ENCODE data around the gene FNDC1. TPM values are rescaled to one million over a fixed set of nuclear protein-coding genes. Genes with fewer than 3 reads are reported as not detected.

The FNDC1 gene
- total RNA-seq, 1 experiment from 2014 or later: not detected

- Histone ChIP-seq H3K79me2 (ENCODE audit: low read length) (no peaks in the 10 kb centered on the region), H3K27ac (ENCODE audit: low read length) (no peak overlapping the region), H4K20me1 (ENCODE audit: low read length) (no peaks in the 10 kb centered on the region), H3K4me3 (ENCODE audit: low read length) (no peak overlapping the region), H3K27me3 (ENCODE audit: low read length) (peaks cover 55% of the 10 kb centered on the region), H3K9ac (ENCODE audit: low read length) (no peak overlapping the region), H3K4me1 (ENCODE audit: insufficient read depth, low read length) (no peaks in the 10 kb centered on the region), H3K4me2 (ENCODE audit: low read length) (no peak overlapping the region), H2AFZ (ENCODE audit: low read length) (no peak overlapping the region), H3F3A (ENCODE audit: low read length, unreplicated experiment) (no peaks in the 10 kb centered on the region), H3K9me2 (replicated peaks; ENCODE audit: low read length) (no peaks in the 10 kb centered on the region), H3K36me3 (ENCODE audit: low read depth, low read length) (no peaks in the 10 kb centered on the region), H3K9me3 (ENCODE audit: low read length) (no peaks in the 10 kb centered on the region)
- TF ChIP-seq EZH2 (IDR thresholded peaks at IDR 0.05; ENCODE audit: low read length, unreplicated experiment): no peak
- no peak for TF ChIP-seq CTCF (conservative IDR thresholded peaks at IDR 0.05; ENCODE audit: low read depth, low read length)
- no peak for TF ChIP-seq EZH2phosphoT487 (IDR thresholded peaks at IDR 0.05; ENCODE audit: borderline replicate concordance, low read length)
- no peak for ATAC-seq
- CTCF ChIA-PET: no interaction called here
- DNase-seq: no peak
- intact Hi-C loops (cut with micrococcal nuclease): no loop called here
- POLR2A ChIA-PET (ENCODE audit: unreplicated experiment): no interaction called here
- BruUV-seq (replicated peaks): no TSS peak
Measured at GRCh38 chr6:159196430-159196975, 27.3 kb downstream of the FNDC1 start.

GRCh38 chr6:159197251-159197650 lies 28.1 kb downstream of the FNDC1 start:
- TF ChIP-seq CTCF (conservative IDR thresholded peaks at IDR 0.05; ENCODE audit: low read depth, low read length) (no peak), EZH2 (IDR thresholded peaks at IDR 0.05; ENCODE audit: low read length, unreplicated experiment) (no peak), EZH2phosphoT487 (IDR thresholded peaks at IDR 0.05; ENCODE audit: borderline replicate concordance, low read length) (no peak)
- POLR2A ChIA-PET (ENCODE audit: unreplicated experiment): no interaction called here
- H3K9me3 ChIP-seq (ENCODE audit: low read length): no peaks in the 10 kb centered on the region
- ATAC-seq: no peak
- BruUV-seq (replicated peaks): no TSS peak
- no peaks in the 10 kb centered on the region for H3F3A ChIP-seq (ENCODE audit: low read length, unreplicated experiment)
- H3K4me3 ChIP-seq (ENCODE audit: low read length): no peak overlapping the region
- no peaks in the 10 kb centered on the region for H3K9me2 ChIP-seq (replicated peaks; ENCODE audit: low read length)
- no peak for DNase-seq
- H3K79me2 ChIP-seq (ENCODE audit: low read length): no peaks in the 10 kb centered on the region
- H3K36me3 ChIP-seq (ENCODE audit: low read depth, low read length): no peaks in the 10 kb centered on the region
- no peak overlapping the region for H2AFZ ChIP-seq (ENCODE audit: low read length)
- H4K20me1 ChIP-seq (ENCODE audit: low read length): no peaks in the 10 kb centered on the region
- intact Hi-C loops (cut with micrococcal nuclease): no loop called here
- H3K27me3 ChIP-seq (ENCODE audit: low read length): peaks cover 55% of the 10 kb centered on the region
- H3K4me1 ChIP-seq (ENCODE audit: insufficient read depth, low read length): no peaks in the 10 kb centered on the region
- H3K9ac ChIP-seq (ENCODE audit: low read length): no peak overlapping the region
- CTCF ChIA-PET: no interaction called here
- no peak overlapping the region for H3K4me2 ChIP-seq (ENCODE audit: low read length)
- H3K27ac ChIP-seq (ENCODE audit: low read length): no peak overlapping the region

- POLR2A ChIA-PET (ENCODE audit: unreplicated experiment): no interaction called here
- Histone ChIP-seq H3F3A (ENCODE audit: low read length, unreplicated experiment) (no peaks in the 10 kb centered on the region), H3K4me3 (ENCODE audit: low read length) (no peak overlapping the region), H3K36me3 (ENCODE audit: low read depth, low read length) (no peaks in the 10 kb centered on the region), H3K9me2 (replicated peaks; ENCODE audit: low read length) (no peaks in the 10 kb centered on the region), H3K9me3 (ENCODE audit: low read length) (no peaks in the 10 kb centered on the region), H3K27ac (ENCODE audit: low read length) (no peak overlapping the region), H3K79me2 (ENCODE audit: low read length) (no peaks in the 10 kb centered on the region), H3K9ac (ENCODE audit: low read length) (no peak overlapping the region), H3K27me3 (ENCODE audit: low read length) (peaks cover 41% of the 10 kb centered on the region), H3K4me1 (ENCODE audit: insufficient read depth, low read length) (no peaks in the 10 kb centered on the region), H2AFZ (ENCODE audit: low read length) (no peak overlapping the region), H3K4me2 (ENCODE audit: low read length) (no peak overlapping the region), H4K20me1 (ENCODE audit: low read length) (no peaks in the 10 kb centered on the region)
- no TSS peak for BruUV-seq (replicated peaks)
- CTCF ChIA-PET: no interaction called here
- DNase-seq (no peak), ATAC-seq (no peak)
- intact Hi-C loops (cut with micrococcal nuclease): no loop called here
- TF ChIP-seq EZH2phosphoT487 (IDR thresholded peaks at IDR 0.05; ENCODE audit: borderline replicate concordance, low read length) (no peak), CTCF (conservative IDR thresholded peaks at IDR 0.05; ENCODE audit: low read depth, low read length) (no peak), EZH2 (IDR thresholded peaks at IDR 0.05; ENCODE audit: low read length, unreplicated experiment) (no peak)
Measured at GRCh38 chr6:159201336-159201735, 32.1 kb downstream of the FNDC1 start.
